Endothelial cell (in vitro differentiated cells): ENCODE data around the gene SORBS1. TPM values are rescaled to one million over a fixed set of nuclear protein-coding genes. Genes with fewer than 3 reads are reported as not detected.
A peak's percentile ranks its signal among the peaks of the same experiment; 100 is the strongest.

Source experiments
- DNase-seq: peaks from one replicate; pipeline ENCODE4 v3.0.0; 2021; ENCODE audit warnings: low spot score
- H3K27ac Mint-ChIP-seq: one replicate; pipeline ENCODE4 v1.8.0; 2021; ENCODE audit warnings: mixed read lengths, inconsistent platforms; ENCODE audit not compliant: unreplicated experiment
- H3K27me3 Mint-ChIP-seq: one replicate; pipeline ENCODE4 v1.8.0; 2021; ENCODE audit warnings: mild to moderate bottlenecking, moderate library complexity, mixed read lengths, inconsistent platforms; ENCODE audit not compliant: unreplicated experiment
- H3K36me3 Mint-ChIP-seq: one replicate; pipeline ENCODE4 v1.8.0; 2021; ENCODE audit warnings: mild to moderate bottlenecking, low read depth, mixed read lengths, inconsistent platforms; ENCODE audit not compliant: unreplicated experiment
- H3K4me1 Mint-ChIP-seq: one replicate; pipeline ENCODE4 v1.8.0; 2021; ENCODE audit warnings: mild to moderate bottlenecking, mixed read lengths, inconsistent platforms; ENCODE audit not compliant: unreplicated experiment
- H3K4me3 Mint-ChIP-seq: one replicate; pipeline ENCODE4 v1.8.0; 2021; ENCODE audit warnings: mild to moderate bottlenecking, mixed read lengths, inconsistent platforms; ENCODE audit not compliant: unreplicated experiment
- H3K9me3 Mint-ChIP-seq: one replicate; pipeline ENCODE4 v1.8.0; 2021; ENCODE audit warnings: mixed read lengths, inconsistent platforms; ENCODE audit not compliant: unreplicated experiment
- total RNA-seq: library from RNA; stranded (reverse); fragmentation: NEBNext Ultra II Directional; extraction: Animal tissue kit (Norgen Biotek cat#: 25700); gene quantifications from one replicate; pipeline ENCODE4 v1.2.1, GENCODE V29; 2021; ENCODE audit not compliant: unreplicated experiment
- TF ChIP-seq, protein P1 (sequence below): fragments of 200-600 bp; sonication (generic); IDR thresholded peaks from one replicate; pipeline ENCODE4 v1.5.0; 2021; ENCODE audit warnings: antibody characterized with exemption; ENCODE audit not compliant: unreplicated experiment

Gene SORBS1
- total RNA-seq, 1 donor from 2014 or later, result 103 TPM

DNA sequence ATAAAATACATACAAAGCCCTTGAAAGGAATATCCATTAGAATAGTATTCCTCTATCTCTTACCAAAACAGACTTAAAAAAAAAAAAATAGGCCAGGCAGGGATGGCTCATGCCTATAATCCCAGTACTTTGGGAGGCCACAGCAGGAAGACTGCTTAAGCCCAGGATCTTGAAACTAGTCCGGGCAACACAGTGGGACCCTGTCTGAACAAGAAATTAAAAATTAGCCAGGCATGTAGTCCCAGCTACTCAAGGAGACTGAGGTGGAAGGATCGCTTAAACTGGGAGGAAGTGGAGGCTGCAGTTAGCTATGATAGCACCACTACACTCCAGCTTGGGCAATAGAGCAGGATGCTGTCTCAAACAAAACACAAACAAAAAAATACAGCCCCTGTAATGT, 280.0 kb downstream of the SORBS1 start:
- DNase-seq, result no peak
- H3K36me3 Mint-ChIP-seq, result no peaks in the 10 kb centered on the region
- H3K27ac Mint-ChIP-seq, result no peak overlapping the region
- TF ChIP-seq, protein P1, sequence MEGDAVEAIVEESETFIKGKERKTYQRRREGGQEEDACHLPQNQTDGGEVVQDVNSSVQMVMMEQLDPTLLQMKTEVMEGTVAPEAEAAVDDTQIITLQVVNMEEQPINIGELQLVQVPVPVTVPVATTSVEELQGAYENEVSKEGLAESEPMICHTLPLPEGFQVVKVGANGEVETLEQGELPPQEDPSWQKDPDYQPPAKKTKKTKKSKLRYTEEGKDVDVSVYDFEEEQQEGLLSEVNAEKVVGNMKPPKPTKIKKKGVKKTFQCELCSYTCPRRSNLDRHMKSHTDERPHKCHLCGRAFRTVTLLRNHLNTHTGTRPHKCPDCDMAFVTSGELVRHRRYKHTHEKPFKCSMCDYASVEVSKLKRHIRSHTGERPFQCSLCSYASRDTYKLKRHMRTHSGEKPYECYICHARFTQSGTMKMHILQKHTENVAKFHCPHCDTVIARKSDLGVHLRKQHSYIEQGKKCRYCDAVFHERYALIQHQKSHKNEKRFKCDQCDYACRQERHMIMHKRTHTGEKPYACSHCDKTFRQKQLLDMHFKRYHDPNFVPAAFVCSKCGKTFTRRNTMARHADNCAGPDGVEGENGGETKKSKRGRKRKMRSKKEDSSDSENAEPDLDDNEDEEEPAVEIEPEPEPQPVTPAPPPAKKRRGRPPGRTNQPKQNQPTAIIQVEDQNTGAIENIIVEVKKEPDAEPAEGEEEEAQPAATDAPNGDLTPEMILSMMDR, result no peak
- peaks cover 17% of the 10 kb centered on the region for H3K4me1 Mint-ChIP-seq
- no peak overlapping the region for H3K4me3 Mint-ChIP-seq
- peaks cover 2% of the 10 kb centered on the region for H3K27me3 Mint-ChIP-seq
- H3K9me3 Mint-ChIP-seq, result no peaks in the 10 kb centered on the region

DNA sequence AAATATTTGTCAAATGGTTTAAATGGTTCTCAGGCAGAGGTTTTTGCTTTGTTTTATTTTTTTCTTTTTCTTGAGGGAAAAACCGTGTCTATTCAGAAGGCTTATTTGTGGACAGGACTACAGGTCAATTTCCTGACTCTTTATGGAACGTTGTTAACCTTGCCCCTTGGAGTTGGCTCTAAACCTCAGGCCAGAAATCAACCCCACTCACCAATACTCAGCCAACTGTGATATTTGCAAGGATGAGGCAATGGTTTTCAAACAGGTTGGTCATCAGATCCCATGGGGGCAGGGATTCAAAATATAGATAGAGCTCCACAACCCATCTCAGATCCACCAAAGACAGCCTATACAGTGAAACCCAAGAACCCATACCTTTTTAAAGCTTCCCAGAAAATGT, 280.5 kb downstream of the SORBS1 start:
- Mint-ChIP-seq H3K27ac (no peak overlapping the region), H3K4me3 (no peak overlapping the region), H3K4me1 (peaks cover 17% of the 10 kb centered on the region), H3K27me3 (peaks cover 2% of the 10 kb centered on the region), H3K36me3 (no peaks in the 10 kb centered on the region), H3K9me3 (no peaks in the 10 kb centered on the region)
- TF ChIP-seq, protein P1, result no peak
- DNase-seq, result no peak

DNA sequence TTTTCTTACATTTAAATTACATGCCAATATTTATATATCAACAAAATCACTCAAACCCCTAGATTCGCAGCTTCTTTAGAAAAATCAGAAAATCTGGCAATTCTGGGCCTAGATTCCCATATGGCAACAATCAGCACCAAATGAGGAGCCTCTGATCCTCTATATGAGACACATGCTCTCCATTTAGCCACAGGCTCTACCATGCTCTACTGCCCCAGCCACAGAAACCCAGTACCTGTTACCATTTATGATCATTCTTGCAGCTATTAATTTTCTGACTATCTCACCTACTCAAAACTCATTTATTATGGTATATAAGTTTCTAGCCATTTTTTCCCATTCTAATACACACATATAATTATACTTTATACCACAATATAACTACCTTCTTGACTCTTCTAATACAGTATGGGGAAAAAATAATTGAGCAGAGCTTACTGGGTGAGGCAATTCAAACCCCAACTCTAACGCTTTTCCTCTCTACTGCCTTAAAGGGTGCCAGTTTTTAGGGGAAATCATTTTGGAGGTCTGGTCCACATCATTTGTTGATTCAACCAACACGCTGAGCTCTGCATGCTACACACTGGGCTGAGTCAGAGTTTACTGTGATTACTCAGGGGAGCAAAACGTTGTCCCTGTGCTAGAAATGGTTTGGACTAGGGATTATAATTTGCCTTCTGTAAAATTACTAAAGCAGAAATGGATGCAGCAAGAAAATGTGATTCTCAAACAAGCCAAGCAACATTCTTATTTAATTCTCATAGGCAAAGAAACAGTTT, 281.9 kb downstream of the SORBS1 start:
- TF ChIP-seq, protein P1, result no peak
- peaks cover 2% of the 10 kb centered on the region for H3K27me3 Mint-ChIP-seq
- no peaks in the 10 kb centered on the region for H3K9me3 Mint-ChIP-seq
- no peaks in the 10 kb centered on the region for H3K36me3 Mint-ChIP-seq
- H3K4me3 Mint-ChIP-seq, result no peak overlapping the region
- no peak for DNase-seq
- peaks cover 25% of the 10 kb centered on the region for H3K4me1 Mint-ChIP-seq
- H3K27ac Mint-ChIP-seq, result no peak overlapping the region

DNA sequence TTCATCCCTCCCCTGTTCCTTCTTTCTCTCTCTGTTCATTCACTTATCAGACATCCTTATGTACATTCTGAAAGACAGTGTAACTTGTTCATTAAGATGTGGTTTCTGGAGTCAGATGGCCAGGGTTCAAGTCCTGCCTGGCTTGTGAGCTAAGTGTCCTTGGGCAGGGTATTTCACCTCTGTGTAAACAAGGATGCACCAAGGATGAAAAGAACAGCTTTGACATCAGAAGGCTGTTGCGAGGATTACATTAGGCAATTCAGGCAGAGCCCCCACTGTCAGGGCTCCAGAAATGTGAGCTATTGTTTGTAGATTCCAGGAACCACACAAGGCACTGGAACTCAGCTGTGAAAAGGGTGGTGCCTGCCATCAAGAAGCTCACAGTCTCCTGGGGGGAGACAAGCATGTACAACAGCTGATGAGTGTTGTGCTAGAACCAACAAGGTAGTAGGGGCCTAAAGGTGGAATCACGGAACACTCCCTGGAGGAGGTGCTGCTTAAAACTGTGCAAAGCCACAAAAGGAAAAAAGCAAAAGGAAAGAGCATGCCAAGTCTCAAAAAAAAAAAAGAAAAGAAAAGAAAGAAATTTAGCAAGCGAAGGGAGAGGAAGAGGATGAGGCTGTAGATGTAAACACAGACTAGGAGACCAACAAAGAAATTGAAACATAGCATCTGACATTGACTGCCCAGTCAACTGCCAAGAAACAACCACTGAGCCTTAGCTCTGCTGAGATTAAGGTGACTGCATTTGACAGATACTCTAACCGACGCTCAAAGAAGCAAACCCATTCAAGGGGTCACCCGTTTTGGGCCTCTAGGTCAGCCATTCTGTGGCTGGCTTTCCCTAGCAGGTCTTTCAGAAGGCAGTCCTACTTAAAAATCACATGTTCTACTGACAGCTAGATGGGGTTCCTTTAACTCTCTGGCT, 282.8 kb downstream of the SORBS1 start:
- peaks cover 2% of the 10 kb centered on the region for H3K27me3 Mint-ChIP-seq
- TF ChIP-seq, protein P1, result no peak
- no peaks in the 10 kb centered on the region for H3K9me3 Mint-ChIP-seq
- DNase-seq, result no peak
- peaks cover 34% of the 10 kb centered on the region for H3K4me1 Mint-ChIP-seq
- no peak overlapping the region for H3K4me3 Mint-ChIP-seq
- peak overlapping the region; percentile 61 for H3K27ac Mint-ChIP-seq
- peaks cover 3% of the 10 kb centered on the region for H3K36me3 Mint-ChIP-seq

DNA sequence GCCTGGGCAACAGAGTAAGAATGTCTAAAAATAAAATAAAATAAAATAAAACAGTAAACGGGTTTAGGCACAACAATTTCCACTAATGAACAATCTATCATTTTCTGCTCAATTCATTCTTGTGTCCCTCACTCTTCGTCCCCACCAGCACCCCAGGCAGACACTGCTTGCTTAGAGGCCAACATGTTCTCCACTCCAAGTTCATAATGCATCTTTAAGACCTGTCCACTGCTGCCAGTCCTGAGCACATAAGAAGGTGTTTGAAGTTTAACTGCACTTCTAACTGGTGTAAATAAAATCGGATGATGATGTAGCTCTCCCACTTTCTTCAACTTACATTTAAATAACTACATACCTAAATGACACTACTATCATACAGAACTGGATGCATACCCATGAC, 283.6 kb downstream of the SORBS1 start:
- no peak for DNase-seq
- Mint-ChIP-seq H3K4me1 (peaks cover 37% of the 10 kb centered on the region), H3K9me3 (no peaks in the 10 kb centered on the region), H3K27me3 (peaks cover 2% of the 10 kb centered on the region), H3K36me3 (peaks cover 3% of the 10 kb centered on the region), H3K27ac (peak overlapping the region; percentile 50), H3K4me3 (no peak overlapping the region)
- TF ChIP-seq, protein P1, result no peak
